Muscle of arm (tissue), 12 donors: ENCODE results near the gene MTX3. TPM values are rescaled to one million over a fixed set of nuclear protein-coding genes. Genes with fewer than 3 reads are reported as not detected.
A peak's percentile ranks its signal among the peaks of the same experiment; 100 is the strongest.

Source experiments
- DNase-seq: peaks from one replicate; pipeline ENCODE4 v3.0.0-alpha.2; 2013
- polyA plus RNA-seq, 12 donors: library from polyadenylated mRNA; unstranded; fragments of 120-200 nt; gene quantifications; one replicate each; pipeline ENCODE4 v1.2.1, GENCODE V29; 2013; ENCODE audit not compliant: insufficient read length in 12 of 12

MTX3 gene
- polyA plus RNA-seq, 12 donors = 10.5 to 22.0 (median 16.5) TPM; not detected in 1

- no peak for DNase-seq
Measured at GRCh38 chr5:79985288-79985687, 5.8 kb downstream of the MTX3 start.

- no peak for DNase-seq
Measured at GRCh38 chr5:79984363-79984762, 6.7 kb downstream of the MTX3 start.

- DNase-seq = no peak
Measured at GRCh38 chr5:79983618-79984017, 7.4 kb downstream of the MTX3 start.

- no peak for DNase-seq
Measured at GRCh38 chr5:79982136-79982535, 8.9 kb downstream of the MTX3 start.

GRCh38 chr5:79976759-79977515 lies 14.1 kb downstream of the MTX3 start:
- DNase-seq = no peak

GRCh38 chr5:79975422-79975821 lies 15.6 kb downstream of the MTX3 start:
- no peak for DNase-seq

- no peak for DNase-seq
Measured at GRCh38 chr5:79974886-79975285, 16.2 kb downstream of the MTX3 start.

GRCh38 chr5:79973996-79974395 lies 17.1 kb downstream of the MTX3 start:
- no peak for DNase-seq

- DNase-seq = no peak
Measured at GRCh38 chr5:79973511-79973910, 17.6 kb downstream of the MTX3 start.

GRCh38 chr5:79971156-79971555 lies 19.9 kb downstream of the MTX3 start:
- no peak for DNase-seq

- peak; percentile 25 for DNase-seq
Measured at GRCh38 chr5:79966448-79966847, 24.6 kb downstream of the MTX3 start.

GRCh38 chr5:79964136-79964535 lies 26.9 kb downstream of the MTX3 start:
- DNase-seq = no peak

GRCh38 chr5:79963261-79964061 lies 27.6 kb downstream of the MTX3 start:
- peak; percentile 45 for DNase-seq

GRCh38 chr5:79962575-79963222 lies 28.4 kb downstream of the MTX3 start:
- DNase-seq = no peak

- no peak for DNase-seq
Measured at GRCh38 chr5:79961716-79962574, 29.1 kb downstream of the MTX3 start.

GRCh38 chr5:79959407-79959806 lies 31.7 kb downstream of the MTX3 start:
- DNase-seq = no peak

- DNase-seq = no peak
Measured at GRCh38 chr5:79955941-79956670, 35.0 kb downstream of the MTX3 start.

GRCh38 chr5:79955356-79955895 lies 35.6 kb downstream of the MTX3 start:
- DNase-seq = no peak

GRCh38 chr5:79954620-79955019 lies 36.4 kb downstream of the MTX3 start:
- DNase-seq = no peak

- DNase-seq = no peak
Measured at GRCh38 chr5:79947567-79947966, 43.5 kb downstream of the MTX3 start.

GRCh38 chr5:79938468-79938867 lies 52.6 kb downstream of the MTX3 start:
- no peak for DNase-seq
